KG1 (cell line): ENCODE measurements around the gene CEL.
"Not testable (repeated sequence)": the region's sequence is repeated elsewhere in the genome, so short reads cannot be mapped to it uniquely, and the experiment has no call there.

Experiments used
- DNase-seq: peaks from one replicate; lab custom pipeline; 2025; lab: John Stamatoyannopoulos, UW

Gene CEL

DNA sequence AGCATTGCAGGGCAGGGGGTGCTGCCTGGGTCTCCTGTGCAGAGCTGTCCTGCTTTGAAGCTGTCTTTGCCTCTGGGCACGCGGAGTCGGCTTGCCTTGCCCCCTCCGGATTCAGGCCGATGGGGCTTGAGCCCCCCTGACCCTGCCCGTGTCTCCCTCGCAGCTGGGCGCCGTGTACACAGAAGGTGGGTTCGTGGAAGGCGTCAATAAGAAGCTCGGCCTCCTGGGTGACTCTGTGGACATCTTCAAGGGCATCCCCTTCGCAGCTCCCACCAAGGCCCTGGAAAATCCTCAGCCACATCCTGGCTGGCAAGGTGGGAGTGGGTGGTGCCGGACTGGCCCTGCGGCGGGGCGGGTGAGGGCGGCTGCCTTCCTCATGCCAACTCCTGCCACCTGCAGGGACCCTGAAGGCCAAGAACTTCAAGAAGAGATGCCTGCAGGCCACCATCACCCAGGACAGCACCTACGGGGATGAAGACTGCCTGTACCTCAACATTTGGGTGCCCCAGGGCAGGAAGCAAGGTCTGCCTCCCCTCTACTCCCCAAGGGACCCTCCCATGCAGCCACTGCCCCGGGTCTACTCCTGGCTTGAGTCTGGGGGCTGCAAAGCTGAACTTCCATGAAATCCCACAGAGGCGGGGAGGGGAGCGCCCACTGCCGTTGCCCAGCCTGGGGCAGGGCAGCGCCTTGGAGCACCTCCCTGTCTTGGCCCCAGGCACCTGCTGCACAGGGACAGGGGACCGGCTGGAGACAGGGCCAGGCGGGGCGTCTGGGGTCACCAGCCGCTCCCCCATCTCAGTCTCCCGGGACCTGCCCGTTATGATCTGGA is 2.7 kb downstream of the CEL start:
- no peak for DNase-seq

DNA sequence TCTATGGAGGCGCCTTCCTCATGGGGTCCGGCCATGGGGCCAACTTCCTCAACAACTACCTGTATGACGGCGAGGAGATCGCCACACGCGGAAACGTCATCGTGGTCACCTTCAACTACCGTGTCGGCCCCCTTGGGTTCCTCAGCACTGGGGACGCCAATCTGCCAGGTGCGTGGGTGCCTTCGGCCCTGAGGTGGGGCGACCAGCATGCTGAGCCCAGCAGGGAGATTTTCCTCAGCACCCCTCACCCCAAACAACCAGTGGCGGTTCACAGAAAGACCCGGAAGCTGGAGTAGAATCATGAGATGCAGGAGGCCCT is 3.2 kb downstream of the CEL start:
- DNase-seq: no peak

DNA sequence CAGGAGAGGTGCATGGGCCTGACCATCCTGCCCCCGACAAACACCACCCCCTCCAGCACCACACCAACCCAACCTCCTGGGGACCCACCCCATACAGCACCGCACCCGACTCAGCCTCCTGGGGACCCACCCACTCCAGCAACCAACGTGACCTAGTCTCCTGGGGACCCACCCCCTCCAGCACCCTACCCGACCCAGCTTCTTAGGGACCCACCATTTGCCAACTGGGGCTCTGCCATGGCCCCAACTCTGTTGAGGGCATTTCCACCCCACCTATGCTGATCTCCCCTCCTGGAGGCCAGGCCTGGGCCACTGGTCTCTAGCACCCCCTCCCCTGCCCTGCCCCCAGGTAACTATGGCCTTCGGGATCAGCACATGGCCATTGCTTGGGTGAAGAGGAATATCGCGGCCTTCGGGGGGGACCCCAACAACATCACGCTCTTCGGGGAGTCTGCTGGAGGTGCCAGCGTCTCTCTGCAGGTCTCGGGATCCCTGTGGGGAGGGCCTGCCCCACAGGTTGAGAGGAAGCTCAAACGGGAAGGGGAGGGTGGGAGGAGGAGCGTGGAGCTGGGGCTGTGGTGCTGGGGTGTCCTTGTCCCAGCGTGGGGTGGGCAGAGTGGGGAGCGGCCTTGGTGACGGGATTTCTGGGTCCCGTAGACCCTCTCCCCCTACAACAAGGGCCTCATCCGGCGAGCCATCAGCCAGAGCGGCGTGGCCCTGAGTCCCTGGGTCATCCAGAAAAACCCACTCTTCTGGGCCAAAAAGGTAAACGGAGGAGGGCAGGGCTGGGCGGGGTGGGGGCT is 4.6 kb downstream of the CEL start:
- DNase-seq: no peak

DNA sequence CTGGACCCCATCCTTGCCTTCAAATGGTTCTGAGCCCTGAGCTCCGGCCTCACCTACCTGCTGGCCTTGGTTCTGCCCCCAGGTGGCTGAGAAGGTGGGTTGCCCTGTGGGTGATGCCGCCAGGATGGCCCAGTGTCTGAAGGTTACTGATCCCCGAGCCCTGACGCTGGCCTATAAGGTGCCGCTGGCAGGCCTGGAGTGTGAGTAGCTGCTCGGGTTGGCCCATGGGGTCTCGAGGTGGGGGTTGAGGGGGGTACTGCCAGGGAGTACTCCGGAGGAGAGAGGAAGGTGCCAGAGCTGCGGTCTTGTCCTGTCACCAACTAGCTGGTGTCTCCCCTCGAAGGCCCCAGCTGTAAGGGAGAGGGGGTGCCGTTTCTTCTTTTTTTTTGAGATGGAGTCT is 5.2 kb downstream of the CEL start:
- no peak for DNase-seq

- DNase-seq: no peak
Measured at GRCh38 chr9:133067813-133068212, 6.0 kb downstream of the CEL start.

DNA sequence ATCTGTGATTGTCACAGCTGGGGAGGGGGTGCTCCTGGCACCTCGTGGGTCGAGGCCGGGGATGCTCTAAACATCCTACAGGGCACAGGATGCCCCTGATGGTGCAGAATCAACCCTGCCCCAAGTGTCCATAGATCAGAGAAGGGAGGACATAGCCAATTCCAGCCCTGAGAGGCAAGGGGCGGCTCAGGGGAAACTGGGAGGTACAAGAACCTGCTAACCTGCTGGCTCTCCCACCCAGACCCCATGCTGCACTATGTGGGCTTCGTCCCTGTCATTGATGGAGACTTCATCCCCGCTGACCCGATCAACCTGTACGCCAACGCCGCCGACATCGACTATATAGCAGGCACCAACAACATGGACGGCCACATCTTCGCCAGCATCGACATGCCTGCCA is 6.7 kb downstream of the CEL start:
- DNase-seq: not testable (repeated sequence)

DNA sequence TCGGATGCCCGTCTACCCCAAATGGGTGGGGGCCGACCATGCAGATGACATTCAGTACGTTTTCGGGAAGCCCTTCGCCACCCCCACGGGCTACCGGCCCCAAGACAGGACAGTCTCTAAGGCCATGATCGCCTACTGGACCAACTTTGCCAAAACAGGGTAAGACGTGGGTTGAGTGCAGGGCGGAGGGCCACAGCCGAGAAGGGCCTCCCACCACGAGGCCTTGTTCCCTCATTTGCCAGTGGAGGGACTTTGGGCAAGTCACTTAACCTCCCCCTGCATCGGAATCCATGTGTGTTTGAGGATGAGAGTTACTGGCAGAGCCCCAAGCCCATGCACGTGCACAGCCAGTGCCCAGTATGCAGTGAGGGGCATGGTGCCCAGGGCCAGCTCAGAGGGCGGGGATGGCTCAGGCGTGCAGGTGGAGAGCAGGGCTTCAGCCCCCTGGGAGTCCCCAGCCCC is 8.8 kb downstream of the CEL start:
- not testable (repeated sequence) for DNase-seq

- not testable (repeated sequence) for DNase-seq
Measured at GRCh38 chr9:133070985-133071384, 9.2 kb downstream of the CEL start.

GRCh38 chr9:133071484-133072150 is 9.8 kb downstream of the CEL start:
- DNase-seq: no peak

- not testable (repeated sequence) for DNase-seq
Measured at GRCh38 chr9:133072210-133072609, 10.4 kb downstream of the CEL start.

DNA sequence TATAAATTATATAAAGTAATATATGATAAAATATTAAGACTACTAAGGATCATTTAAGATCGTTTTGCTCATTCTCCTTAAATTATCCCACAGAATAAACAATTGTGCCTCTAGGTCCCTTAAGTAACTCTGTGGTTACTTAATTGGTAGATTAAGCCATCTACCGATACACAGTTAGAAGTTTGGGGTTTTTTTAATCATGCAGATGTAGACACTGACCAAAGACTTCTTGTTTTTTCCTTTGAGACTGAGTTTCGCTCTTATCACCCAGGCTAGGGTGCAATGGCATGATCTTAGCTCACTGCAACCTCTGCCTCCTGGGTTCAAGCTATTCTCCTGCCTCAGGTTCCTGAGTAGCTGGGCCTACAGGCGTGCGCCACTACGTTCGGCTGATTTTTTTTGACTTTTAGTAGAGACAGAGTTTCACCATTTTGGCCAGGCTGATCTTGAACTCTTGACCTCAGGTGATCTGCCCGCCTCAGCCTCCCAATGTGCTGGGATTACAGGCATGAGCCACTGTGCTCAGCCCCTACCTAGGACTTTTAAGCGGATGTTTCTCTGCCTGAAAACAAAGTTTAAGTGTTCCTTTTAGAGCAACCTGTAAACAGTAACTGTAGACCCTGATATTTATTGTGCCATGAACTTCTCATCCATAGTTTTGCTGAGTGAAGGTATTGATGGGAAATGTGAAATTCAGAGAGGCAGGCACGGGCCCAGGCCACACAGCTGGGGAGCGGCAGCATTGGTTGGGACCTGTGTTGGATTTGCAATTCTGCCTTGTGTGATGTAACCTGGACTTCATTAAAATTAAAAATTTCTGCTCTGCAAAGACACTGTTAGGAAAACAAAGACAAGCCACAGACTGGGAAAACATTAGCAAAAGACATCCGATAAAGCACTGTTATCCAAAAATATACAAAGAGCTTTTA is 11.6 kb downstream of the CEL start:
- DNase-seq: no peak

DNA sequence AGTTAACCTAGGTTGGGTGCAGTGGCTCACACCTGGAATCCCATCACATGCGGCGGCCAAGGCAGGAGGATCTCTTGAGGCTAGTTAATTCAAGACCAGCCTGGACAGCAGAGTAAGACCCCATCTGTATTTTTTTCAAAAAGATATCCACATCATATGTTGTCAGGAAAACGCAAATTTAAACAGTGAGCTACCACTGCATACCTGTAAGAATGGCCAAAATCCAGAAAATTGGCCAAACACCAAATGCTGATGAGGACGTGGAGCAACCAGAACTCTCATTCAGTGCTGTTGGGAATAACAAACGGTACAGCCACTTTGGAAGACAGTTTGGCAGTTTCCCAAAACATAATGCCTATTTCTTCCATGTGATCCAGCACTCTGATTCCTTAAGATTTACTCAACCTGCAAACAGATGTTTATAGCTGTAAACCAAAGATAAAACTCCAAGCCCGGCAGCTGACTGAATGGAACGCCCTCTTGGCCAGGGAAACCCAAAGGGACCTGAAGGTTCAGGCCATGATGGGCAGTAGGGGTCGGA is 12.4 kb downstream of the CEL start:
- DNase-seq: no peak

DNA sequence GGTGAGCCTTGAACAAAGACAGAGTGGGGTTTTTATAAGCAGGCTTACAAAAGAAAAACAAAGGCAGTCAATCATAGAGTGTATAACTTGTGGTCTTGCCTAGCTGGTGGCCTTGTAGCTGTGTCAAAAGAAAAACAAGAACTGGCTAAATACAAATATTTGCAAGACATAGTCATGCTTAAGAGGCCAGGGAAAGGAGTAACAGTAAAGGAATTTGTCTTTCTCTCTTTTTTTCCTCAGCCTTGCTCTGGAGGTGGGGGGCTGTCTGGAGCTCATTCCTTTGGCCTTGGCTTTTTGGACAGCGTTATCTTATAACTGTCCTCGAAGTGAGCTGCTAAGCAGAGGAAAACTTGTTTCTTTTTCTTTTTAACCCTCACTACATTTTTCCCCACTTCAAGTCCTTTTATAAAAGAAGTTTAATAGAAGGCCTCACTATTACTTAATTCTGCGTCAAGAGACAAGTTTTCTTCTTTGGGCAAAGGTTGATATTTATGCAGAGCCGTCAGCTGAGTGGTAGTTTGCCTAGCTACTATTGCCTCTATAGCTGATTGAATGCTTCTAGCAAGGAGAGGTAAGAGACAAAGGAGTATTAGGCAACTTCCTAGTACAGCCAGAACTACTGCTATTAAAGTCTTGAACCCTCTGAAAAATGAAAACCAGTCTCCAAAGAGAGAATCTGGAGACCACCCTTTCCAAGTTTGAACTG is 14.3 kb downstream of the CEL start:
- no peak for DNase-seq

DNA sequence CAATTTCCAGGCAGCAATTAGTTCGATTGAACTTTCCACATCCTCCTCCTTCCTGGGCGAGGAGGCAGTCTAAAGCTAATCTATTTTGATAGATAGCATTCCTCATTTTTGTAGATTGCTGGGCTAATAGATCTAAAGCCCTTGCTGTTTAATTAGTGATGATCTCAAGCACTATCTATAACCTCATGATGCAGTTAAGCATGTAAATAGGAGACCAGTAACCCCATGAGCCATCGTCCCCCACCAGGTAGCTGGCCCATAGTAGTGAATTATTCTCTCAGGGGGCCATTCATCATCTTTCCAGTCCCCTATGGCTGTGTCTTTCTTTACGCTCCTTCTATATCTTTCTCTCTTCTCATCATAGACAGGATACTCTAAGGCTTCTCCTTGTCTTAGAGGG is 14.9 kb downstream of the CEL start:
- DNase-seq: no peak

GRCh38 chr9:133078486-133078885 is 16.7 kb downstream of the CEL start:
- DNase-seq: no peak

- DNase-seq: no peak
Measured at GRCh38 chr9:133080161-133080560, 18.4 kb downstream of the CEL start.

- DNase-seq: not testable (repeated sequence)
Measured at GRCh38 chr9:133080786-133081779, 19.3 kb downstream of the CEL start.

GRCh38 chr9:133081957-133082644 is 20.3 kb downstream of the CEL start:
- DNase-seq: not testable (repeated sequence)

- DNase-seq: not testable (repeated sequence)
Measured at GRCh38 chr9:133083688-133084087, 21.9 kb downstream of the CEL start.
